K562 (cell line): ENCODE measurements around the gene FARP1. TPM values are rescaled to one million over a fixed set of nuclear protein-coding genes. Genes with fewer than 3 reads are reported as not detected.
A peak's percentile ranks its signal among the peaks of the same experiment; 100 is the strongest.

Experiments
- ATAC-seq: fragments of 200-7000 bp; cut with Tn5 transposase; 3 replicates; pipeline ENCODE4 v1.9.1; 2020; ENCODE audit warnings: moderate library complexity
- BruUV-seq: library from RNA; stranded (reverse); fragments of 400-500 nt; replicated peaks from 2 replicates; lab custom pipeline; 2021; lab: Mats Ljungman, UMichigan
- CTCF ChIA-PET: fragments of 300-600 bp; formaldehyde crosslinking; extraction: SDS; loops from one replicate; lab custom pipeline; 2021; ENCODE audit warnings: low intra/inter-chr PET ratio; lab: Yijun Ruan, JAX
- POLR2A ChIA-PET: fragments of 300-600, 350-650 bp; sonication (Branson Sonifier 250); formaldehyde crosslinking; extraction: SDS; loops from one replicate; lab custom pipeline; 2021; ENCODE audit warnings: antibody characterized with exemption, inconsistent platforms; lab: Yijun Ruan, JAX
- DNase-seq, 4 experiments: peaks; one replicate each; pipeline versions ENCODE4 v3.0.0 to v3.0.0-alpha.2; 2011 to 2018; ENCODE audit warnings: low spot score in 3 of 4, mixed read lengths in 3 of 4; ENCODE audit errors: extremely low read depth in 1 of 4
- FAIRE-seq: peaks from 2 replicates; lab custom pipeline; 2011; peaks lifted over from hg19 to GRCh38; lab: Jason Lieb, UNC
- H2AFZ ChIP-seq: 2 replicates; pipeline ENCODE4 v1.6.0; 2011; ENCODE audit warnings: low read depth, low read length, control low read depth, inconsistent platforms
- H3K27ac ChIP-seq: fragments of 200-600 bp; 3 replicates; pipeline ENCODE4 v1.8.0; 2011; ENCODE audit warnings: low read depth, mild to moderate bottlenecking, control low read depth, inconsistent platforms, low read length, moderate library complexity, mixed read lengths; ENCODE audit errors: extremely low read depth
- H3K27me3 ChIP-seq, 2 experiments: fragments of 300-600 bp in 1 of 2; 2 replicates in 1 of 2; 3 replicates in 1 of 2; pipeline versions ENCODE4 v1.6.0 to v1.8.0; 2011; ENCODE audit warnings: inconsistent platforms in 2 of 2, low read length in 2 of 2, mild to moderate bottlenecking in 1 of 2, mixed read lengths in 1 of 2, moderate library complexity in 1 of 2; ENCODE audit not compliant: control insufficient read depth in 2 of 2, insufficient read depth in 2 of 2
- H3K36me3 ChIP-seq: fragments of 300-600 bp; 3 replicates; pipeline ENCODE4 v1.8.0; 2011; ENCODE audit warnings: mild to moderate bottlenecking, low read length, inconsistent platforms; ENCODE audit not compliant: control insufficient read depth, insufficient read depth
- H3K4me1 ChIP-seq, 2 experiments: fragments of 200-600 bp in 1 of 2; replicated peaks in 1 of 2; 2 replicates in 1 of 2; 3 replicates in 1 of 2; pipeline versions ENCODE4 v1.5.1 to v1.8.0; 2011; ENCODE audit warnings: inconsistent platforms in 2 of 2, low read length in 2 of 2, mild to moderate bottlenecking in 1 of 2, mixed read lengths in 1 of 2, moderate library complexity in 1 of 2; ENCODE audit not compliant: control insufficient read depth in 2 of 2, insufficient read depth in 2 of 2
- H3K4me2 ChIP-seq: 2 replicates; pipeline ENCODE4 v1.6.1; 2011; ENCODE audit warnings: low read length, control low read depth, inconsistent platforms, mixed read lengths; ENCODE audit not compliant: insufficient read depth
- H3K4me3 ChIP-seq: fragments of 200-600 bp; sonication (generic), shearing (Covaris generic); 2 replicates; pipeline ENCODE4 v1.5.1; 2016; ENCODE audit warnings: control low read depth, inconsistent platforms
- H3K79me2 ChIP-seq: fragments of 200-600 bp; 3 replicates; pipeline ENCODE4 v1.8.0; 2011; ENCODE audit warnings: low read length, inconsistent platforms; ENCODE audit not compliant: control insufficient read depth, insufficient read depth
- H3K9ac ChIP-seq, 2 experiments: 2 replicates each; pipeline versions ENCODE4 v1.6.0 to v1.6.1; 2011; ENCODE audit warnings: low read depth in 2 of 2, low read length in 2 of 2, control low read depth in 1 of 2, inconsistent platforms in 1 of 2, mild to moderate bottlenecking in 1 of 2, mixed read lengths in 1 of 2; ENCODE audit not compliant: insufficient read depth in 1 of 2
- H3K9me1 ChIP-seq: one replicate; pipeline ENCODE4 v1.6.0; 2011; ENCODE audit warnings: inconsistent platforms, mild to moderate bottlenecking, low read length, moderate library complexity; ENCODE audit not compliant: control insufficient read depth, insufficient read depth
- H3K9me3 ChIP-seq: replicated peaks from 2 replicates; pipeline ENCODE4 v1.5.1; 2011; ENCODE audit warnings: low read depth, low read length, inconsistent platforms; ENCODE audit not compliant: control insufficient read depth, insufficient read depth
- H4K20me1 ChIP-seq: replicated peaks from 2 replicates; pipeline ENCODE4 v1.6.1; 2011; ENCODE audit warnings: low read length, inconsistent platforms, mixed read lengths; ENCODE audit not compliant: control insufficient read depth, insufficient read depth
- CTCF ChIP-seq, 3 experiments: IDR thresholded peaks in 2 of 3; conservative IDR thresholded peaks in 1 of 3; 2 replicates each; pipeline ENCODE4 v1.5.1; 2011 to 2012; ENCODE audit warnings: low read length in 3 of 3, mild to moderate bottlenecking in 3 of 3, control low read depth in 2 of 3, improper control_type of control experiment in 1 of 3, inconsistent platforms in 1 of 3, low read depth in 1 of 3, mixed read lengths in 1 of 3, moderate library complexity in 1 of 3; ENCODE audit not compliant: insufficient read depth in 2 of 3
- GATAD2B ChIP-seq: fragments of 450-650 bp; IDR thresholded peaks from 2 replicates; pipeline ENCODE4 v1.6.1; 2017; ENCODE audit warnings: mild to moderate bottlenecking, borderline replicate concordance
- NFE2 ChIP-seq: IDR thresholded peaks from 2 replicates; pipeline ENCODE4 v1.6.1; 2014; ENCODE audit warnings: antibody characterized with exemption, low read depth
- RAD21 ChIP-seq, 2 experiments: fragments of 250-450 bp in 1 of 2; fragments of 450-650 bp in 1 of 2; sonication (Bioruptor Pico) in 1 of 2; formaldehyde crosslinking in 1 of 2; IDR thresholded peaks in 1 of 2; conservative IDR thresholded peaks in 1 of 2; 2 replicates each; pipeline versions ENCODE4 v1.4.0 to v1.8.0; 2020 to 2022; ENCODE audit warnings: mild to moderate bottlenecking in 2 of 2, moderate library complexity in 1 of 2
- REST ChIP-seq, 2 experiments: fragments of 450-650 bp; formaldehyde crosslinking in 1 of 2; IDR thresholded peaks; 2 replicates each; pipeline versions ENCODE4 v1.4.0 to v1.6.1; 2014 to 2020; ENCODE audit warnings: mild to moderate bottlenecking in 2 of 2, borderline replicate concordance in 1 of 2, low read depth in 1 of 2
- XRCC5 ChIP-seq: fragments of 200-400 bp; formaldehyde crosslinking; IDR thresholded peaks from 2 replicates; pipeline ENCODE4 v1.6.1; 2017; ENCODE audit warnings: low read depth, mild to moderate bottlenecking, low read length
- ZEB2 ChIP-seq: fragments of 450-650 bp; IDR thresholded peaks from 2 replicates; pipeline ENCODE4 v1.6.1; 2016
- ZNF384 ChIP-seq: IDR thresholded peaks from 2 replicates; pipeline ENCODE4 v1.6.1; 2012; ENCODE audit warnings: low read depth, low read length, improper control_type of control experiment
- ZNF512 ChIP-seq: IDR thresholded peaks from 2 replicates; pipeline ENCODE4 v1.6.1; 2016; ENCODE audit warnings: missing genetic modification characterization, missing compliant biosample characterization
- WGBS: fragments of 100-300 bp; shearing (Covaris generic); methylation state at CpG from one replicate; pipeline ENCODE4 v1.1.6; 2016; ENCODE audit warnings: low coverage, mixed read lengths; ENCODE audit not compliant: insufficient coverage; ENCODE audit errors: missing lambda C conversion rate; 5-methylcytosine and 5-hydroxymethylcytosine counted together
- in situ Hi-C: fragments of 300-500 bp; cut with MboI; formaldehyde crosslinking; loops from 4 replicates; pipeline ENCODE4 v1.15.0; 2018; ENCODE audit warnings: inconsistent platforms, mixed read lengths
- intact Hi-C: fragments of 100-400 bp; cut with micrococcal nuclease; formaldehyde crosslinking; loops from 2 replicates; pipeline ENCODE4 v1.14.2; 2022
- polyA plus RNA-seq, 8 experiments: library from polyadenylated mRNA; depleted of rRNA in 4 of 8; stranded (reverse) in 5 of 8; unstranded in 3 of 8; fragments of >200 nt; fragmentation: Nextera tagmentation in 2 of 8; fragmentation: Illumina TruSeq in 1 of 8; extraction: Ambion mirVana in 2 of 8; extraction: Trizol in 1 of 8; gene quantifications; 2 replicates each; pipeline versions ENCODE4 v1.2.1 to v1.2.3, GENCODE V29; 2011 to 2014; ENCODE audit warnings: inconsistent platforms in 1 of 8, missing spikeins in 1 of 8
- total RNA-seq, 7 experiments: library from RNA; depleted of rRNA in 6 of 7; stranded (reverse); fragments of >200 nt in 6 of 7; fragmentation: Illumina TruSeq in 2 of 7; extraction: Trizol in 2 of 7; gene quantifications; 2 replicates each; pipeline versions ENCODE4 v1.2.1 to v1.2.3, GENCODE V29; 2011 to 2021; ENCODE audit warnings: low replicate concordance in 1 of 7

The FARP1 gene
- total and polyA plus RNA-seq, 9 of the 15 experiments (the other 6 are each of a cell fraction or from before 2014, with no cell fraction given), result 0.03 to 0.29 (median 0.05) TPM; not detected in 3

GRCh38 chr13:98485561-98485960 lies 342.7 kb downstream of the FARP1 start (continued):
- TF ChIP-seq NFE2 (no peak), ZNF384 (no peak)

- Histone ChIP-seq H4K20me1 (peaks cover 31% of the 10 kb centered on the region), H2AFZ (no peak overlapping the region), H3K4me2 (no peak overlapping the region), H3K9ac (no peak overlapping the region; a peak in 1 of 4 replicates), H3K27me3 (no peaks in the 10 kb centered on the region), H3K27ac (no peak overlapping the region), H3K4me3 (no peak overlapping the region), H3K36me3 (no peaks in the 10 kb centered on the region; the same call in 2 of the 3 replicates), H3K4me1 (peaks cover 30 to 37% of the 10 kb centered on the region in 2 experiments; a peak in 4 of 5 replicates), H3K9me1 (peaks cover 16% of the 10 kb centered on the region), H3K79me2 (peaks cover 82% of the 10 kb centered on the region), H3K9me3 (no peaks in the 10 kb centered on the region)
- in situ Hi-C loops (no loop called here), intact Hi-C loops (no loop called here)
- POLR2A ChIA-PET, result no interaction called here
- no TSS peak for BruUV-seq
- FAIRE-seq, result no peak
- no peak for DNase-seq
- CTCF ChIA-PET, result no interaction called here
- peak; percentile 62 for ATAC-seq
- 42% methylated on average over 8 of the region's 8 CpGs for WGBS
- TF ChIP-seq ZEB2, result no peak
- TF ChIP-seq GATAD2B, result no peak
- TF ChIP-seq CTCF (IDR thresholded peaks at IDR 0.05 in 2 of 3, conservative IDR thresholded peaks at IDR 0.05 in 1 of 3; ENCODE audit: insufficient read depth in 2 of 3, low read depth in 1 of 3, low read length in 3 of 3), result peak; percentile 12 to 58 (median 46); a peak in 4 of 6 replicates
- TF ChIP-seq REST (IDR thresholded peaks at IDR 0.05; ENCODE audit: borderline replicate concordance), result 0 out of 2 replicates have a peak, but pooled peaks have one; percentile 14
- no peak for TF ChIP-seq REST (CRISPR knock-in tag; IDR thresholded peaks at IDR 0.05; ENCODE audit: low read depth)
- no peak for TF ChIP-seq ZNF512 (tag)
- peak in 1 of 2 experiments; percentile 26; a peak in 1 of 4 replicates for TF ChIP-seq RAD21 (CRISPR knock-in tag; conservative IDR thresholded peaks at IDR 0.05 in 1 of 2, IDR thresholded peaks at IDR 0.05 in 1 of 2)
- TF ChIP-seq XRCC5, result no peak
Measured at GRCh38 chr13:98486412-98486811, 343.5 kb downstream of the FARP1 start.
